Cerebellar cortex (tissue), 1 donor: ENCODE data around the gene DAB1.

Experiments
- DNase-seq: peaks from one replicate; pipeline ENCODE4 v3.0.0-alpha.2; 2015; ENCODE audit warnings: low spot score

Gene DAB1

DNA sequence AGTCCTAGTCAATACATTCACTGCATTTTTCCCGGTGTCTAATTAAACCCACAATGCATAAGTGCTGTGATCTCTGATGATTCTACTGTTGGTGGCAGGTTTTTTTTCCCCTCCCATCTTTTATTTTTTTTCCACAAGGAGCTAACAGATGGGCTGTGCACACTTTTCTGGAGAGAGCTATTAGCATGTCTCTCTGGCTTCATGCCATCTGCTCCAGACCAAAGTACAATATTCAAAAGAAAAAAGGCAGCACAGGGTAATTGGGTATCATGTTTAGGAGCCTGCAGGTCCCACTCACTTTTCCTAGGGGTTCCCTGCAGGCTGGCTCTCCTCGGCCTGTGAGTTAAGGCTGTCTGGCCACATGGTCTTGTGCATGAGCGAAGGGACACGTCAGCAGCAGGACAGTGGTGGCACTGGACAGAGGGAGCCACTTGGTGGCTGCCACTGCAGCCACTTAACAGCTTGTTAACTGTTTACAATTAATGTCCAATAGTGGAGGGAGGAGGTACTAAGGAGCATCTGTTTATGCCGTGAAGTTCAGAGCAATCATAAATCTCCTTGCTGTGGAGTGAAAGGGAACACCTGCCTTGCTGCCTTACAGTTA is 404.5 kb downstream of the DAB1 start:
- peak; percentile 78 for DNase-seq

- no peak for DNase-seq
Measured at GRCh38 chr1:57018119-57018518, 405.7 kb downstream of the DAB1 start.

DNA sequence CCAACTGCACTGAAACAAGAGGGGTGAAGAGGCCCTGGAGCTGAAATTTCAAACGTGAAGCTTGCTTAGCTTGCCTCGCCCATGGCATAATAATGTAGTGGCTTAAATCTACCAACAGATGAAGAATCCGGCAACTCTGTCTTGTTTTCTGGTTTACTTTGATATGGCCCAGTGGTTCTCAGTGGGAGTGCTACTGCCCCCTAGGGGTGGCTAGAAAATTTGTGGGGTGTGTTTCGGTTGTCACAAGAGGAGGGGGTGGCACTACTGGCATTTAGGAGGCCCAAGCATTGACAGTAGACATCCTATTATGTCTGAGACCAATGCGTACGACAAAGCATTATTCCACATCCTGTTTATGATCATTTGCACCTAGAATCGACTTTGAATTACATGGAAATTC is 406.1 kb downstream of the DAB1 start:
- DNase-seq, result no peak

DNA sequence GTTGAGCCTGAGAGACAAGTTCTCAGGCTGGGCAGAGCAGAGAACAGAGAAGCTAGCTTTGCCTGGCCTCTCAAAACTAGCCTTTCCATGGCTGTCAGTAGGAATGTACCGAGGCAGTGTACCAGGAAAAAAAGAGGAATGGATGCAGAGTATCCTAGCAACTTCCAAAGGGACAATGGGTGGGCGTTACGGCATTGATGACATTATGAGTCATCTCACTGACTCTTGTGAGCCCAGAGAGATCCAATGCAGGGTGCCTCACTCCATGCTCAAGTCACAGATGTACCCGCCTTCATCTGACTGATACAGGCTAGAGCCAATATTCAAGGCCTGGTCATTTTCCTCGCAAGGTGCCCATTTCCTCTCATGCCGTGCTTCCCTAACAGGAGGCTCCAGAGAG is 406.7 kb downstream of the DAB1 start:
- no peak for DNase-seq

DNA sequence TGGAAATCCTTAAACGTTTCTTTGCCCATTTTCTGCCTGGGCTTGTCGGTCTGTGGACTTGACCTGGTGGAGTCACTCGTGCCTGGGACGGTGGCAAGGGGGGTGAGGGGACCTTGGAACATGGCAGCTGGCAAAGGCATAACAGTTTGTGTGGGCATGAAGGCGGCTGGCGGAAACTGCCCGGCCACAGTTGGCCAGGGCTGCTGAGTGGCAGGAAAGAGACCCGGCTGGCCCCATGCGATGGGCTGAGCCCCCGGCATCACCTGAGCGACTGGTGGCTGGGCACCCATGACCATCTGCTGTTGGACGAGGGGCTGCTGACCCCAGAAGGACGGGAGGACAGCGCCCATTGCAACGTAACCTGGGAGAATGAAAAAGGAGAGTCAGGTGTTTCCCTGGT is 408.8 kb downstream of the DAB1 start:
- DNase-seq, result no peak

GRCh38 chr1:57013522-57013921 is 410.3 kb downstream of the DAB1 start:
- DNase-seq, result no peak

- DNase-seq, result no peak
Measured at GRCh38 chr1:57012315-57012714, 411.5 kb downstream of the DAB1 start.

GRCh38 chr1:57010511-57010910 is 413.3 kb downstream of the DAB1 start:
- DNase-seq, result no peak

DNA sequence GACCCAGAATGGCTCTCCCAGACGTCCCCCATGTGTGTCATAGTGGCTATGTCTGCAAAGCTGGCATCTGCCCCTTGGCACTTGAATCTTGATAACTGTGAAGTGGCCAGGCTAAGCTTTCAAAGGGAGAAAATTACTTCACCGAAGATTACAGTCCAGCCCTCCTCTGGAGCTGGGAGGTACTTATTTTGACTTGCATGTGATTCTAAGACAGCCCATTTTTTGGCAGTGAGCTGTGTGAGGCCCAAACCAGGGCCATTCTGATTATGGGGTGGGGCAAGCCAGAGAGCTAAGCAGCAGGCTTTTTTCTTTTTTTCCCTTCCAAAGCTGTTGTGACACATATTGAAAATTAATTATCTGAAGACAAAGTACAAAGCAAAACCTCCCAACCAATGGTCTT is 415.9 kb downstream of the DAB1 start:
- DNase-seq, result no peak

DNA sequence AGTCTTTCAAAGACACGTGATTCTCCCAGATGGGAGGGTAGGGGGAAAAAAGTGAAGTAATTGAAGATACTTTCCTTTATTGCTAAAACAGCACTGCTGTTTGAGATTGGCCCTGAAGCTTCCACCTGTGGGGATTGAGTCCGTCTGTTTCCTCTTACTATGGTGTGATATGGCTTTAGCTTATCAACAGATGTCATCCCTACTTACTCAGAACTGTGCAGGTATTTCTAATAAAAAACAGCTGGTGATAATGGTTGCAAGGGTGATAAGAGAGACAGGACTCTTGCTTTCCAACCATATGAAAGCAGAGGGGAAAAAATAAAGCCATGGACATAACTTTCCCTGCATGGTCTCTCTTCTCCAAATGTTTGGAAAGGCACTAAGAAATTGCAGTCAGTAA is 416.4 kb downstream of the DAB1 start:
- DNase-seq, result no peak

- DNase-seq, result no peak
Measured at GRCh38 chr1:57003398-57004139, 420.3 kb downstream of the DAB1 start.

- DNase-seq, result no peak
Measured at GRCh38 chr1:56995414-56996100, 428.3 kb downstream of the DAB1 start.

GRCh38 chr1:56993475-56993874 is 430.4 kb downstream of the DAB1 start:
- no peak for DNase-seq

DNA sequence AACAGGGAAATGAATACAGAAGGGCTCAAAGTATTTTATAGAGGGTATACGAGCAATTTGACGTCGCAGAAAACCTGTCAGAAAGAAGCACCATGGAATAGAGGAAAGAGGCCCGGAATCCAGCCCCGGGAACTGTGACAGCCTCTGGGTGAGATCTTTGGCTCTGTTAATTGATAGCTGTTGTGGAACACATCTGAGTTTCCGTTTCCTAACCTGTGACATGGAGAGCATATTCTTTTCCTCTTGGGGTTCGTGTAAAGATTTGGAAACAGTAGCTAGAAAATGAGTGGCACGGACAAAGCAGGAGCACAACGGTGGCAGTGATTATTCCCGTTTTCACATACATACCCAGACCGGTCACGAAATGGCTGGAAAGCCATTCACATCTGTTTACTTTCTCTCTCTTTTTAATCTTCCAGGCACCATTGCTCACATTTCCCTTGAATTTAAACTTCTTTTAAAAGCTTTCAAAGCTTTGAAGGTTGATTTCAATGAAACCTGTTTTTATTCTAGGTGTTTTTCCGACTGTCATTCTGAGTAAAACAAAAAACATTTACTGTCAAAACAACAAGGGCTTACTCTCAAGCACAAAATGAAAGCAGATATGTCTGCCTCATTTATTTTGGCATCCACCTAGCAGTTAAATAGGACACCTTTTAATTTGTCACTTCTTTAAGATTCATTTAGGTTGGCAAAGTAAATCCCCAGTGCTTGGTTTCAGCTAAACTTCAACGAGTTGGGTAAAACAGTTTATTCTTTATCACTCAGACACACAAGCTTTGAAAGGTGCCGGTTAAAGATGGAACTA is 431.3 kb downstream of the DAB1 start:
- DNase-seq, result no peak

- DNase-seq, result no peak
Measured at GRCh38 chr1:56991576-56991975, 432.3 kb downstream of the DAB1 start.

- no peak for DNase-seq
Measured at GRCh38 chr1:56986397-56986796, 437.5 kb downstream of the DAB1 start.

DNA sequence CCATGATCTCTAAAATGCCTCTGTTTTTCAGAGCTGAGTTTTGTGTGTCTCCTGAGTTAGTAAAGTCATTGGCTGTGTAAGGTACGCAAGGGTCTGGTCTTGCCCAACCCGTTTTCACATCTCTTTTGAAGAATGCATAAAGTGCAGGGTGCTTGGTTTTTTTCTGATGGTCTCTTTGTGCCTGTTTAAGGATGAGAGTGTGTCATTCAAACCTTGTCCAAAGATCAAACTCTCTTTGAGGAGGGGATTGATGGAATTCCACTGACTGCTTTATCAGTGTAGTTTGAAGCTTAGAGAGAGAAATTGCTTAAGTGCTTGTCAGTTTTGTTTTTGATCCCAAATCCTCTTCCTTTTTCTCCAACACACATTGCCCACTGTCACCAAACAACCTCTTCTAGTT is 438.0 kb downstream of the DAB1 start:
- no peak for DNase-seq

GRCh38 chr1:56983484-56983883 is 440.4 kb downstream of the DAB1 start:
- DNase-seq, result no peak

- DNase-seq, result no peak
Measured at GRCh38 chr1:56979986-56980755, 443.7 kb downstream of the DAB1 start.

DNA sequence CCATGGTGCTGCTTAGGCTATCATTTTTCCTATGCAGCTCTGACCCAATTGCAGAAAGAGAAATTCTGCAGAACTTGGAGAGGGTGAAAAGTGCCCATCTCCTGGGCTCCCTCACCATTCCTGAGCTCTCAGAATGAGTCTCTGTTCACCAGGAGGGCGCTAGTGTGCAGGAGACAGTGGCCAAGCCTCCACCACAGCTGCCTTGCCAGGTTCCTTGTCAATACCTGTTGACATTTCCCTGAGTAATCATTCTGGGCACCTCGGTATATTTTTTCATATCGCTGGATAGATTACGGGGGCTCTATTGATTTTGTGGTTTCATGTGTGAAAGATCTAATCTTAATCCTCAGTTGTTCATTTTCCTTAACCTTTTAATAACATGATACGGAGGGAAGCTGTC is 445.0 kb downstream of the DAB1 start:
- DNase-seq, result no peak

DNA sequence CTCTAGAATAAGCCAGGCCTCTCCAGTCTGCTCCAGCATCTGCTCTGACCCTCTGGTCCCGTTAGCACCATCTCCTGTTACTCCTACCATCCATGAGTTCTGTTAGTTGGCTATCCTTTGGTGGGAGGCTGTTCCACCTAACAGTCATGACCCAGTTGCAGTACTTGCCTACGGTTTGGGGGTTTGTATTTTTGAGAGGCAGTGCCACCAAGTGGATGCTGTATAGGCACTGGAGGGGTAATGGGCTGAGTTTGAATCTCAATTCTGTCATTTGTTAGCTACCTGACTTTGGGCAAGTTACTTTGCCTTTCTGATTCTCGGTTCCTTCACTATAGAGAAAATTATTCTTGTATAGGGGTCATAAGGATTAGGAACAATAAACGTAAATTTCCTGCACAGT is 445.9 kb downstream of the DAB1 start:
- DNase-seq, result no peak

- no peak for DNase-seq
Measured at GRCh38 chr1:56975446-56975845, 448.4 kb downstream of the DAB1 start.
